NT2/D1 (cell line): ENCODE data around the gene SH3GL2.

ENCODE experiments used
- YY1 ChIP-seq: IDR thresholded peaks from 2 replicates; pipeline ENCODE4 v1.6.1; 2011; ENCODE audit not compliant: insufficient read length, insufficient read depth
- ZNF274 ChIP-seq: IDR thresholded peaks from 2 replicates; pipeline ENCODE4 v1.6.1; 2011; ENCODE audit warnings: mild to moderate bottlenecking, low read depth, low read length

DNA sequence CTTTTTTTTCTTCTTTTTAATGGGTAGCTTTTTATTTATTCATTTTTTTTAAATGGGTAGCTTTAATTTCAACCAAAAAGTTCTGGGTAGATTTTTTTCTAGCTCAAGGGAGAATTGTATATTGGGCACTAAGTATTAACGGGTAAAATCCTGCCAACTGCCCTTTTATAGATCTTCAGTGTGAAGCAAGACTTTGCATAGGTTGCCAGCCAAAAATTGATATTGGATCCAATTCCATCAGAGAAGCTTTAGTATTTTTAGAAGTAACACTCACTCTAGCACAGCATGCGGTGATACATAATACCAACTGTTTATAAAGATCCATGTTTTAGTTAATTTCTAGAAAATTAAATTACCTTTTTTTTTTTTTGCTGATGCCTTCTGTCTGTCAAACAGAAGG lies 49.8 kb downstream of the SH3GL2 start:
- TF ChIP-seq YY1 (no peak), ZNF274 (no peak)
